Spinal cord (tissue), 4 donors: ENCODE measurements around the gene ZNF469. TPM values are rescaled to one million over a fixed set of nuclear protein-coding genes. Genes with fewer than 3 reads are reported as not detected.

Experiments
- polyA plus RNA-seq, 2 donors: library from polyadenylated mRNA; unstranded; fragments of 120-200 nt; gene quantifications; one replicate each; pipeline ENCODE4 v1.2.1, GENCODE V29; 2013; ENCODE audit not compliant: insufficient read length in 2 of 2
- total RNA-seq, 2 donors: library from RNA; depleted of rRNA in 1 of 2; stranded (reverse); fragments of 120-200 nt in 1 of 2; fragments of >200 nt in 1 of 2; gene quantifications; one replicate each; pipeline versions ENCODE4 v1.2.3 to v1.2.4, GENCODE V29; 2013 to 2014

ZNF469 gene
- total and polyA plus RNA-seq, 4 donors: 3.2 to 11.1 (median 5.8) TPM

Other genes with a start within 250 kb of the ZNF469 start
- 1 to 10 TPM in 1 of 2 donors, under 1 TPM in 1; 0.59 to 4.3 TPM for gene ZFPM1, start 70.3 kb downstream of the ZNF469 start, total RNA-seq
- 1 to 10 TPM; 7.1 to 8.7 TPM for gene ZFPM1, start 70.3 kb downstream of the ZNF469 start, polyA plus RNA-seq
- gene ZC3H18, start 187.4 kb downstream of the ZNF469 start, total RNA-seq: 10 to 100 TPM in 1 of 2 donors, 1 to 10 TPM in 1; 9.1 to 13.7 TPM
- gene ZC3H18, start 187.4 kb downstream of the ZNF469 start, polyA plus RNA-seq: 10 to 100 TPM; 43.4 to 46.4 TPM